ENCODE results near the gene WNK2. TPM values are rescaled to one million over a fixed set of nuclear protein-coding genes. Genes with fewer than 3 reads are reported as not detected.
"Not testable (repeated sequence)": the region's sequence is repeated elsewhere in the genome, so short reads cannot be mapped to it uniquely, and the experiment has no call there.

WNK2 gene
- total RNA-seq, 1 donor from 2014 or later: 16.4 TPM

- no peak for DNase-seq
These were observed 124.2 kb downstream of the WNK2 start for GRCh38 chr9:93308158-93308602.

- DNase-seq: no peak
These were observed 124.7 kb downstream of the WNK2 start for GRCh38 chr9:93308676-93309075.

GRCh38 chr9:93309889-93310425 is 126.0 kb downstream of the WNK2 start:
- no peak for DNase-seq

- no peak for DNase-seq
These were observed 131.2 kb downstream of the WNK2 start for GRCh38 chr9:93315118-93315517.

- DNase-seq: no peak
These were observed 132.0 kb downstream of the WNK2 start for GRCh38 chr9:93315960-93316359.

GRCh38 chr9:93316726-93317494 is 133.0 kb downstream of the WNK2 start:
- DNase-seq: no peak

GRCh38 chr9:93317495-93318094 is 133.7 kb downstream of the WNK2 start:
- no peak for DNase-seq

- no peak for DNase-seq
These were observed 134.5 kb downstream of the WNK2 start for GRCh38 chr9:93318480-93318879.

GRCh38 chr9:93319301-93319991 is 135.5 kb downstream of the WNK2 start:
- DNase-seq: no peak

- no peak for DNase-seq
These were observed 136.1 kb downstream of the WNK2 start for GRCh38 chr9:93319992-93320500.

- no peak for DNase-seq
These were observed 136.8 kb downstream of the WNK2 start for GRCh38 chr9:93320591-93321219.

- DNase-seq: no peak
These were observed 137.3 kb downstream of the WNK2 start for GRCh38 chr9:93321220-93321610.

GRCh38 chr9:93323446-93323954 is 139.6 kb downstream of the WNK2 start:
- not testable (repeated sequence) for DNase-seq

- DNase-seq: no peak
These were observed 140.4 kb downstream of the WNK2 start for GRCh38 chr9:93324191-93324834.

- no peak for DNase-seq
These were observed 141.5 kb downstream of the WNK2 start for GRCh38 chr9:93325307-93326035.

- no peak for DNase-seq
These were observed 142.1 kb downstream of the WNK2 start for GRCh38 chr9:93326056-93326455.

- no peak for DNase-seq
These were observed 142.7 kb downstream of the WNK2 start for GRCh38 chr9:93326654-93327053.

- no peak for DNase-seq
These were observed 145.8 kb downstream of the WNK2 start for GRCh38 chr9:93329629-93330280.

- DNase-seq: no peak
These were observed 148.4 kb downstream of the WNK2 start for GRCh38 chr9:93332317-93332716.

- no peak for DNase-seq
These were observed 152.8 kb downstream of the WNK2 start for GRCh38 chr9:93336720-93337119.

Data from occipital lobe (tissue), 2 donors.